Measurements from ENCODE around the gene MEGF10. TPM values are rescaled to one million over a fixed set of nuclear protein-coding genes. Genes with fewer than 3 reads are reported as not detected.

Gene MEGF10
- total RNA-seq (2022) (not detected in 2 replicates), Bru-seq, nascent RNA (percentile 2 among the genes with signal in this experiment), BruChase-seq, experiment 1, labeled RNA remaining after a 2-hour chase (percentile 1 among the genes with signal in this experiment), BruChase-seq, experiment 2, labeled RNA remaining after a 6-hour chase (percentile 3 among the genes with signal in this experiment)
- long read RNA-seq = 0 reads

DNA sequence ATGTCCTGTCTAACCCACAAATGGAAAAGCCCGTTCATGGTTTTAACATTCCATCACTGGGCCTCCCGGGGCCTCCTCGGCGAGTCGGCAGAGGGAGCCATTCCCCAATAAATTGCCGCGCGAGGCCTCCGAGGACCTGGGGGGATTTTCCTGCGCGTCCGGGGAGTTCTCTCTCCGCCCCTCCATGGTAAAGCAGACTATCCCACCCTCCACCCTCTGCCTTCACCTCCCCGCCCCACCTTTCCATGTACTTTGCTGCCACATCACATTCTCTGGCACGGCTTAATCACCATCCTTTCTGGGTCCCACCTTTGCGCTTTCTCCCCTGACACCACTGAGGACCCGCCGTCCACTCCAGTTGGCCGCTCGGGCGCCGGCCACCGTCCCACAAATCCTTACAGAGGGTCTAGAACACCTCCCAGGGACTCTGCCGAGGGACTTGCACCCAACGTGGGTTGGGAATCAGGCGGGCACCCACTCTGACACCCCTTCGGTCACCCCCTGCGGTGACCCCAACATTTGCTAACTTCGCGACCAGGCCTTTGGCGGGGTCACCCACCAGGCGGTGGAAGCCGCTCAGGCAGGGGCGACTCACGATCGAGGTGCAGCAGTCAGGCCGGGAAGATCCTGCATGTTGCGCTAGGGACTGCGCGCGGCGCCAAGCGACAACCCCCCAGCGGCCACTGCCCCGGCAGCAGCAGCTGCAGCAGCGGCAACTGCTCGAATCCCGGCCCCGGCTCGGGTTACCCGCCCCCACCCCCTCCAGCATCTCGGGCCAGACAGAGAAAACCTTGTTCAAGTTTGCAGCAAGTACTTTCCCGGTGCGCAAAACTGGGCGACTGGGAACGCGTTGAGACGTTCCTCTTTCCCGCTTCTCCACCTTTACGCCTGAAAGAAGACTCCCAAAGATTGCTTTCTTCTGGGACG lies at the start of gene MEGF10:
Gene MEGF10 (plus strand): TSS at position 778 of the 927 bp plus-strand sequence. CDS start 40,513 bp downstream, outside the sequence.
- TF ChIP-seq CTCF (IDR thresholded peaks at IDR 0.05; ENCODE audit: insufficient read depth in 1 of 2, low read depth in 1 of 2, low read length in 1 of 2, severe bottlenecking in 1 of 2, unreplicated experiment in 1 of 2) = peak; percentile 20 to 37
- CTCF ChIA-PET = no interaction called here
- intact Hi-C loops (cut with micrococcal nuclease; ENCODE audit: unreplicated experiment) = loop anchor here (1.0 to 10.0 kb wide), 2 partner anchors 24 to 155 kb away; no protein-coding TSS in a partner anchor
- POLR2A ChIA-PET = no interaction called here
- peaks cover 23% of the 10 kb centered on the region for H3K9me3 Mint-ChIP-seq (ENCODE audit: unreplicated experiment)
- Histone ChIP-seq H3K4me1 (no peaks in the 10 kb centered on the region), H3K27me3 (replicated peaks; ENCODE audit: control insufficient read depth, insufficient read depth, low read length) (peaks cover 2% of the 10 kb centered on the region), H3K36me3 (ENCODE audit: control insufficient read depth, insufficient read depth, low read length) (no peaks in the 10 kb centered on the region), H3K4me3 (ENCODE audit: low read depth, low read length) (no peak within 1 kb of the TSS), H3K9me3 (no peaks in the 10 kb centered on the region)
- no TSS peak for BruUV-seq (replicated peaks)
- H3K4me3 Mint-ChIP-seq (ENCODE audit: unreplicated experiment) = peak within 1 kb of the TSS; percentile 18
- peaks cover 14% of the 10 kb centered on the region for H3K27me3 Mint-ChIP-seq (ENCODE audit: insufficient read depth, unreplicated experiment)
- DNase-seq = peak in 1 of 2 experiments; percentile 20
- H3K27ac Mint-ChIP-seq (ENCODE audit: unreplicated experiment) = no peak within 1 kb of the TSS
- no peaks in the 10 kb centered on the region for H3K4me1 Mint-ChIP-seq (ENCODE audit: low read depth, unreplicated experiment)
- H3K36me3 Mint-ChIP-seq (ENCODE audit: insufficient read depth, unreplicated experiment) = no peaks in the 10 kb centered on the region

- H3K36me3 ChIP-seq (ENCODE audit: control insufficient read depth, insufficient read depth, low read length) = no peaks in the 10 kb centered on the region
- no peaks in the 10 kb centered on the region for H3K36me3 Mint-ChIP-seq (ENCODE audit: insufficient read depth, unreplicated experiment)
- no peaks in the 10 kb centered on the region for H3K27me3 ChIP-seq (replicated peaks; ENCODE audit: control insufficient read depth, insufficient read depth, low read length)
- intact Hi-C loops (cut with micrococcal nuclease; ENCODE audit: unreplicated experiment) = no loop called here
- no peaks in the 10 kb centered on the region for H3K4me1 Mint-ChIP-seq (ENCODE audit: low read depth, unreplicated experiment)
- H3K9me3 Mint-ChIP-seq (ENCODE audit: unreplicated experiment) = peaks cover 15% of the 10 kb centered on the region
- H3K4me3 Mint-ChIP-seq (ENCODE audit: unreplicated experiment) = no peak overlapping the region
- ChIA-PET CTCF (no interaction called here), POLR2A (no interaction called here)
- peaks cover 2% of the 10 kb centered on the region for H3K27me3 Mint-ChIP-seq (ENCODE audit: insufficient read depth, unreplicated experiment)
- no TSS peak for BruUV-seq (replicated peaks)
- H3K9me3 ChIP-seq = peaks cover under 1% of the 10 kb centered on the region; the same call in 1 of the 2 replicates
- no peak for DNase-seq
- no peak overlapping the region for H3K27ac Mint-ChIP-seq (ENCODE audit: unreplicated experiment)
- H3K4me1 ChIP-seq = no peaks in the 10 kb centered on the region
- TF ChIP-seq CTCF (IDR thresholded peaks at IDR 0.05; ENCODE audit: insufficient read depth in 1 of 2, low read depth in 1 of 2, low read length in 1 of 2, severe bottlenecking in 1 of 2, unreplicated experiment in 1 of 2) = no peak
- H3K4me3 ChIP-seq (ENCODE audit: low read depth, low read length) = no peak overlapping the region
These were observed 47.6 kb upstream of the MEGF10 start for GRCh38 chr5:127243011-127243410.

GRCh38 chr5:127254729-127255284 lies 35.8 kb upstream of the MEGF10 start:
- DNase-seq = no peak
- no peaks in the 10 kb centered on the region for H3K27me3 ChIP-seq (replicated peaks; ENCODE audit: control insufficient read depth, insufficient read depth, low read length)
- intact Hi-C loops (cut with micrococcal nuclease; ENCODE audit: unreplicated experiment) = no loop called here
- no peaks in the 10 kb centered on the region for H3K36me3 ChIP-seq (ENCODE audit: control insufficient read depth, insufficient read depth, low read length)
- peaks cover 16% of the 10 kb centered on the region for H3K9me3 ChIP-seq
- Mint-ChIP-seq H3K36me3 (ENCODE audit: insufficient read depth, unreplicated experiment) (no peaks in the 10 kb centered on the region), H3K9me3 (ENCODE audit: unreplicated experiment) (peaks cover 34% of the 10 kb centered on the region), H3K27me3 (ENCODE audit: insufficient read depth, unreplicated experiment) (no peaks in the 10 kb centered on the region), H3K4me1 (ENCODE audit: low read depth, unreplicated experiment) (no peaks in the 10 kb centered on the region), H3K27ac (ENCODE audit: unreplicated experiment) (no peak overlapping the region), H3K4me3 (ENCODE audit: unreplicated experiment) (no peak overlapping the region)
- H3K4me1 ChIP-seq = no peaks in the 10 kb centered on the region
- BruUV-seq (replicated peaks) = no TSS peak
- ChIA-PET POLR2A (no interaction called here), CTCF (no interaction called here)
- no peak overlapping the region for H3K4me3 ChIP-seq (ENCODE audit: low read depth, low read length)
- no peak for TF ChIP-seq CTCF (IDR thresholded peaks at IDR 0.05; ENCODE audit: insufficient read depth in 1 of 2, low read depth in 1 of 2, low read length in 1 of 2, severe bottlenecking in 1 of 2, unreplicated experiment in 1 of 2)

Measured in Caco-2 (cell line).